K562 (cell line): Measurements from ENCODE around the gene NTM. TPM values are rescaled to one million over a fixed set of nuclear protein-coding genes. Genes with fewer than 3 reads are reported as not detected.

Source experiments
- ATAC-seq: fragments of 200-7000 bp; cut with Tn5 transposase; 3 replicates; pipeline ENCODE4 v1.9.1; 2020; ENCODE audit warnings: moderate library complexity
- BruUV-seq: library from RNA; stranded (reverse); fragments of 400-500 nt; replicated peaks from 2 replicates; lab custom pipeline; 2021; lab: Mats Ljungman, UMichigan
- CTCF ChIA-PET: fragments of 300-600 bp; formaldehyde crosslinking; extraction: SDS; loops from one replicate; lab custom pipeline; 2021; ENCODE audit warnings: low intra/inter-chr PET ratio; lab: Yijun Ruan, JAX
- POLR2A ChIA-PET: fragments of 300-600, 350-650 bp; sonication (Branson Sonifier 250); formaldehyde crosslinking; extraction: SDS; loops from one replicate; lab custom pipeline; 2021; ENCODE audit warnings: antibody characterized with exemption, inconsistent platforms; lab: Yijun Ruan, JAX
- DNase-seq, 4 experiments: peaks; one replicate each; pipeline versions ENCODE4 v3.0.0 to v3.0.0-alpha.2; 2011 to 2018; ENCODE audit warnings: low spot score in 3 of 4, mixed read lengths in 3 of 4; ENCODE audit errors: extremely low read depth in 1 of 4
- FAIRE-seq: peaks from 2 replicates; lab custom pipeline; 2011; peaks lifted over from hg19 to GRCh38; lab: Jason Lieb, UNC
- H2AFZ ChIP-seq: 2 replicates; pipeline ENCODE4 v1.6.0; 2011; ENCODE audit warnings: low read depth, low read length, control low read depth, inconsistent platforms
- H3K27ac ChIP-seq: fragments of 200-600 bp; 3 replicates; pipeline ENCODE4 v1.8.0; 2011; ENCODE audit warnings: low read depth, mild to moderate bottlenecking, control low read depth, inconsistent platforms, low read length, moderate library complexity, mixed read lengths; ENCODE audit errors: extremely low read depth
- H3K27me3 ChIP-seq, 2 experiments: fragments of 300-600 bp in 1 of 2; 2 replicates in 1 of 2; 3 replicates in 1 of 2; pipeline versions ENCODE4 v1.6.0 to v1.8.0; 2011; ENCODE audit warnings: inconsistent platforms in 2 of 2, low read length in 2 of 2, mild to moderate bottlenecking in 1 of 2, mixed read lengths in 1 of 2, moderate library complexity in 1 of 2; ENCODE audit not compliant: control insufficient read depth in 2 of 2, insufficient read depth in 2 of 2
- H3K36me3 ChIP-seq: fragments of 300-600 bp; 3 replicates; pipeline ENCODE4 v1.8.0; 2011; ENCODE audit warnings: mild to moderate bottlenecking, low read length, inconsistent platforms; ENCODE audit not compliant: control insufficient read depth, insufficient read depth
- H3K4me1 ChIP-seq, 2 experiments: fragments of 200-600 bp in 1 of 2; replicated peaks in 1 of 2; 2 replicates in 1 of 2; 3 replicates in 1 of 2; pipeline versions ENCODE4 v1.5.1 to v1.8.0; 2011; ENCODE audit warnings: inconsistent platforms in 2 of 2, low read length in 2 of 2, mild to moderate bottlenecking in 1 of 2, mixed read lengths in 1 of 2, moderate library complexity in 1 of 2; ENCODE audit not compliant: control insufficient read depth in 2 of 2, insufficient read depth in 2 of 2
- H3K4me2 ChIP-seq: 2 replicates; pipeline ENCODE4 v1.6.1; 2011; ENCODE audit warnings: low read length, control low read depth, inconsistent platforms, mixed read lengths; ENCODE audit not compliant: insufficient read depth
- H3K4me3 ChIP-seq: fragments of 200-600 bp; sonication (generic), shearing (Covaris generic); 2 replicates; pipeline ENCODE4 v1.5.1; 2016; ENCODE audit warnings: control low read depth, inconsistent platforms
- H3K79me2 ChIP-seq: fragments of 200-600 bp; 3 replicates; pipeline ENCODE4 v1.8.0; 2011; ENCODE audit warnings: low read length, inconsistent platforms; ENCODE audit not compliant: control insufficient read depth, insufficient read depth
- H3K9ac ChIP-seq, 2 experiments: 2 replicates each; pipeline versions ENCODE4 v1.6.0 to v1.6.1; 2011; ENCODE audit warnings: low read depth in 2 of 2, low read length in 2 of 2, control low read depth in 1 of 2, inconsistent platforms in 1 of 2, mild to moderate bottlenecking in 1 of 2, mixed read lengths in 1 of 2; ENCODE audit not compliant: insufficient read depth in 1 of 2
- H3K9me1 ChIP-seq: one replicate; pipeline ENCODE4 v1.6.0; 2011; ENCODE audit warnings: inconsistent platforms, mild to moderate bottlenecking, low read length, moderate library complexity; ENCODE audit not compliant: control insufficient read depth, insufficient read depth
- H3K9me3 ChIP-seq: replicated peaks from 2 replicates; pipeline ENCODE4 v1.5.1; 2011; ENCODE audit warnings: low read depth, low read length, inconsistent platforms; ENCODE audit not compliant: control insufficient read depth, insufficient read depth
- H4K20me1 ChIP-seq: replicated peaks from 2 replicates; pipeline ENCODE4 v1.6.1; 2011; ENCODE audit warnings: low read length, inconsistent platforms, mixed read lengths; ENCODE audit not compliant: control insufficient read depth, insufficient read depth
- PHF8 ChIP-seq: fragments of 200-600 bp; sonication (generic); IDR thresholded peaks from 2 replicates; pipeline ENCODE4 v1.6.1; 2012; ENCODE audit warnings: mixed run types, mild to moderate bottlenecking, inconsistent platforms, low read length, moderate library complexity, borderline replicate concordance
- ZFX ChIP-seq: sonication (generic); formaldehyde crosslinking; IDR thresholded peaks from 2 replicates; pipeline ENCODE4 v1.8.0; 2022; ENCODE audit warnings: mild to moderate bottlenecking, missing genetic modification reagents, moderate library complexity
- WGBS: fragments of 100-300 bp; shearing (Covaris generic); methylation state at CpG from one replicate; pipeline ENCODE4 v1.1.6; 2016; ENCODE audit warnings: low coverage, mixed read lengths; ENCODE audit not compliant: insufficient coverage; ENCODE audit errors: missing lambda C conversion rate; 5-methylcytosine and 5-hydroxymethylcytosine counted together
- in situ Hi-C: fragments of 300-500 bp; cut with MboI; formaldehyde crosslinking; loops from 4 replicates; pipeline ENCODE4 v1.15.0; 2018; ENCODE audit warnings: inconsistent platforms, mixed read lengths
- intact Hi-C: fragments of 100-400 bp; cut with micrococcal nuclease; formaldehyde crosslinking; loops from 2 replicates; pipeline ENCODE4 v1.14.2; 2022
- polyA plus RNA-seq, 8 experiments: library from polyadenylated mRNA; depleted of rRNA in 4 of 8; stranded (reverse) in 5 of 8; unstranded in 3 of 8; fragments of >200 nt; fragmentation: Nextera tagmentation in 2 of 8; fragmentation: Illumina TruSeq in 1 of 8; extraction: Ambion mirVana in 2 of 8; extraction: Trizol in 1 of 8; gene quantifications; 2 replicates each; pipeline versions ENCODE4 v1.2.1 to v1.2.3, GENCODE V29; 2011 to 2014; ENCODE audit warnings: inconsistent platforms in 1 of 8, missing spikeins in 1 of 8
- total RNA-seq, 7 experiments: library from RNA; depleted of rRNA in 6 of 7; stranded (reverse); fragments of >200 nt in 6 of 7; fragmentation: Illumina TruSeq in 2 of 7; extraction: Trizol in 2 of 7; gene quantifications; 2 replicates each; pipeline versions ENCODE4 v1.2.1 to v1.2.3, GENCODE V29; 2011 to 2021; ENCODE audit warnings: low replicate concordance in 1 of 7
- TF ChIP-seq, protein P1 (sequence below), 2 experiments: fragments of 450-650 bp; IDR thresholded peaks; 2 replicates each; pipeline ENCODE4 v1.6.1; 2016; ENCODE audit warnings: mild to moderate bottlenecking in 2 of 2, borderline replicate concordance in 1 of 2, low read depth in 1 of 2, moderate library complexity in 1 of 2
- TF ChIP-seq, protein P2 (sequence below): fragments of 450-650 bp; conservative IDR thresholded peaks from 2 replicates; pipeline ENCODE4 v1.6.1; 2016; ENCODE audit warnings: missing genetic modification characterization, low read depth, mild to moderate bottlenecking, control low read depth, missing compliant biosample characterization
- TF ChIP-seq, protein P3 (sequence below): sonication (generic); formaldehyde crosslinking; IDR thresholded peaks from 2 replicates; pipeline ENCODE4 v1.8.1; 2022; ENCODE audit warnings: missing genetic modification reagents
- TF ChIP-seq, protein P4 (sequence below), 2 experiments: fragments of 450-650 bp; IDR thresholded peaks; 2 replicates each; pipeline ENCODE4 v1.6.1; 2016

NTM gene
- total and polyA plus RNA-seq, 9 of the 15 experiments (the other 6 are each of a cell fraction or from before 2014, with no cell fraction given), result not detected

DNA sequence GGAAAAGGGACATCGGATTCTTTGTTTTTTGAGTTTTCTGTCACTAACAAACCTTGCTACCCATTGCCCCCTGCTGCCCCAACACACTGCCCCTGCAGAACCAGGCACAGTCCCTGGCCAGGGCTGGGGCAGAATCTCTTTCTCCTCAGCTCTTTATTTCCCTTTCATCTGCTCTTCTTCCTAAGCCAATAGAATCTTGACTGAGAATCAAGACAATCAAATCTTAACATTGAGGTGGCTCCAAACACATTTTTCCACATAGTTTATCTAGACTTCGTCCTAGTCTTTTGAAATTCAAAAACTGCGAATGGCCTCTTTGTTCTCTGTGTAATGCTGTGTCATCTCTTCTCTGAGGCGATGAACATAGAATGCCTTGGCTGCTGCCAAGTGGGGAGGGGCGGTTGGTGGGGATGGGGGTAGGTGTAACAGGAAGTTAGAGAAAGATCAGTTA lies 16.1 kb upstream of the NTM start:
- Histone ChIP-seq H3K9ac (no peak overlapping the region), H4K20me1 (no peaks in the 10 kb centered on the region), H3K9me3 (no peaks in the 10 kb centered on the region), H3K4me3 (no peak overlapping the region), H3K4me2 (no peak overlapping the region), H3K4me1 (no peaks in the 10 kb centered on the region), H3K27me3 (no peaks in the 10 kb centered on the region), H3K27ac (no peak overlapping the region), H3K36me3 (no peaks in the 10 kb centered on the region), H2AFZ (no peak overlapping the region), H3K9me1 (no peaks in the 10 kb centered on the region), H3K79me2 (no peaks in the 10 kb centered on the region)
- BruUV-seq, result no TSS peak
- DNase-seq, result no peak
- in situ Hi-C loops, result no loop called here
- ATAC-seq, result no peak
- FAIRE-seq, result no peak
- CTCF ChIA-PET, result no interaction called here
- POLR2A ChIA-PET, result no interaction called here
- intact Hi-C loops, result no loop called here
- 4% methylated on average over 5 of the region's 5 CpGs for WGBS
- TF ChIP-seq, protein P1, sequence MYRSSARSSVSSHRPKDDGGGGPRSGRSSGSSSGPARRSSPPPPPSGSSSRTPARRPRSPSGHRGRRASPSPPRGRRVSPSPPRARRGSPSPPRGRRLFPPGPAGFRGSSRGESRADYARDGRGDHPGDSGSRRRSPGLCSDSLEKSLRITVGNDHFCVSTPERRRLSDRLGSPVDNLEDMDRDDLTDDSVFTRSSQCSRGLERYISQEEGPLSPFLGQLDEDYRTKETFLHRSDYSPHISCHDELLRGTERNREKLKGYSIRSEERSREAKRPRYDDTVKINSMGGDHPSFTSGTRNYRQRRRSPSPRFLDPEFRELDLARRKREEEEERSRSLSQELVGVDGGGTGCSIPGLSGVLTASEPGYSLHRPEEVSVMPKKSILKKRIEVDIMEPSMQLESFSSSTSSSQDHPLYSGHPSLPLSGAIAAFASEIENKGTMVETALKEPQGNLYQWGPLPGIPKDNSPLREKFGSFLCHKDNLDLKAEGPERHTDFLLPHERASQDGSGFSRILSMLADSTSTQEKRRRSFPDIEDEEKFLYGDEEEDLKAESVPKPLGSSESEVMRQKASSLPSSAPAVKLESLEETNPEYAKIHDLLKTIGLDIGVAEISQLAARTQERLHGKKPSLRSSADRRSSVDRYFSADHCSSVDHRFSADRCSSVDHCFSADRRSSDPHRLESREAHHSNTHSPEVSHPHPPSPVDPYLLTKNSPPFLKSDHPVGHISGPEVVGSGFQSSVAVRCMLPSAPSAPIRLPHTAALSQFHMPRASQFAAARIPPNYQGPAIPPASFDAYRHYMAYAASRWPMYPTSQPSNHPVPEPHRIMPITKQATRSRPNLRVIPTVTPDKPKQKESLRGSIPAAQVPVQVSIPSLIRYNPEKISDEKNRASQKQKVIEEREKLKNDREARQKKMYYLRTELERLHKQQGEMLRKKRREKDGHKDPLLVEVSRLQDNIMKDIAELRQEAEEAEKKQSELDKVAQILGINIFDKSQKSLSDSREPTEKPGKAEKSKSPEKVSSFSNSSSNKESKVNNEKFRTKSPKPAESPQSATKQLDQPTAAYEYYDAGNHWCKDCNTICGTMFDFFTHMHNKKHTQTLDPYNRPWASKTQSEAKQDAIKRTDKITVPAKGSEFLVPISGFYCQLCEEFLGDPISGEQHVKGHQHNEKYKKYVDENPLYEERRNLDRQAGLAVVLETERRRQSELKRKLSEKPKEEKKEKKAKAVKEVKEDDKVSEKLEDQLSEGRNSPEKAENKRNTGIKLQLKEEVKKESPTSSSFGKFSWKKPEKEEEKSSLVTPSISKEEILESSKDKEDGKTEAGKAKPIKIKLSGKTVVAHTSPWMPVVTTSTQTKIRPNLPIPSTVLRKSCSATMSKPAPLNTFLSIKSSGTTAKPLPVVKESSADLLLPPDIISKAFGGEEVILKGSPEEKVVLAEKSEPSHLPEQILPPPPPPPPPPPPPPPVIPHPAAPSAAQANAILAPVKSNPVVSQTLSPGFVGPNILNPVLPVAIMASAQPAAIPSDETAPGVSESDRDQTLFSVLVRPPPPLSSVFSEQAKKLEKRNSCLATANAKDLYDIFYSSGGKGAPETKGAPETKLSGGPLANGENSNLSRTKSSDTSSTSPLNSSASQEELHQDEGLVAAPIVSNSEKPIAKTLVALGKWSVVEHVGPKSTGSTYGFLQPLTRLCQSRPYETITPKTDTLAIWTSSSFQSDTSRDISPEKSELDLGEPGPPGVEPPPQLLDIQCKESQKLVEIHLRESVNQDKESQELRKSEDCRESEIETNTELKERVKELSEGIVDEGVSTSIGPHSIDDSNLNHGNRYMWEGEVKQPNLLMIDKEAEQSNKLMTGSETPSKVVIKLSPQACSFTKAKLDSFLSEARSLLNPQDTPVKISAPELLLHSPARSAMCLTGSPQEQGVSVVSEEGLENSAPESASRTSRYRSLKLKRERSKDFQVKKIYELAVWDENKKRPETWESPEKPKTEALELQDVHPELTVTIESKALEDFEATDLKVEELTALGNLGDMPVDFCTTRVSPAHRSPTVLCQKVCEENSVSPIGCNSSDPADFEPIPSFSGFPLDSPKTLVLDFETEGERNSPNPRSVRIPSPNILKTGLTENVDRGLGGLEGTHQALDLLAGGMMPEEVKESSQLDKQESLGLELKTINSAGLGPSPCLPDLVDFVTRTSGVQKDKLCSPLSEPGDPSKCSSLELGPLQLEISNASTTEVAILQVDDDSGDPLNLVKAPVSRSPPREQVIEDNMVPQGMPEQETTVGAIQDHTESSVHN (IDR thresholded peaks at IDR 0.05; ENCODE audit: borderline replicate concordance in 1 of 2, low read depth in 1 of 2), result no peak
- TF ChIP-seq, protein P2, sequence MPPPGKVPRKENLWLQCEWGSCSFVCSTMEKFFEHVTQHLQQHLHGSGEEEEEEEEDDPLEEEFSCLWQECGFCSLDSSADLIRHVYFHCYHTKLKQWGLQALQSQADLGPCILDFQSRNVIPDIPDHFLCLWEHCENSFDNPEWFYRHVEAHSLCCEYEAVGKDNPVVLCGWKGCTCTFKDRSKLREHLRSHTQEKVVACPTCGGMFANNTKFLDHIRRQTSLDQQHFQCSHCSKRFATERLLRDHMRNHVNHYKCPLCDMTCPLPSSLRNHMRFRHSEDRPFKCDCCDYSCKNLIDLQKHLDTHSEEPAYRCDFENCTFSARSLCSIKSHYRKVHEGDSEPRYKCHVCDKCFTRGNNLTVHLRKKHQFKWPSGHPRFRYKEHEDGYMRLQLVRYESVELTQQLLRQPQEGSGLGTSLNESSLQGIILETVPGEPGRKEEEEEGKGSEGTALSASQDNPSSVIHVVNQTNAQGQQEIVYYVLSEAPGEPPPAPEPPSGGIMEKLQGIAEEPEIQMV, result no peak
- no peak for TF ChIP-seq ZFX
- TF ChIP-seq PHF8, result no peak
- TF ChIP-seq, protein P3, sequence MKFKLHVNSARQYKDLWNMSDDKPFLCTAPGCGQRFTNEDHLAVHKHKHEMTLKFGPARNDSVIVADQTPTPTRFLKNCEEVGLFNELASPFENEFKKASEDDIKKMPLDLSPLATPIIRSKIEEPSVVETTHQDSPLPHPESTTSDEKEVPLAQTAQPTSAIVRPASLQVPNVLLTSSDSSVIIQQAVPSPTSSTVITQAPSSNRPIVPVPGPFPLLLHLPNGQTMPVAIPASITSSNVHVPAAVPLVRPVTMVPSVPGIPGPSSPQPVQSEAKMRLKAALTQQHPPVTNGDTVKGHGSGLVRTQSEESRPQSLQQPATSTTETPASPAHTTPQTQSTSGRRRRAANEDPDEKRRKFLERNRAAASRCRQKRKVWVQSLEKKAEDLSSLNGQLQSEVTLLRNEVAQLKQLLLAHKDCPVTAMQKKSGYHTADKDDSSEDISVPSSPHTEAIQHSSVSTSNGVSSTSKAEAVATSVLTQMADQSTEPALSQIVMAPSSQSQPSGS (CRISPR knock-in tag), result no peak
- TF ChIP-seq, protein P4, sequence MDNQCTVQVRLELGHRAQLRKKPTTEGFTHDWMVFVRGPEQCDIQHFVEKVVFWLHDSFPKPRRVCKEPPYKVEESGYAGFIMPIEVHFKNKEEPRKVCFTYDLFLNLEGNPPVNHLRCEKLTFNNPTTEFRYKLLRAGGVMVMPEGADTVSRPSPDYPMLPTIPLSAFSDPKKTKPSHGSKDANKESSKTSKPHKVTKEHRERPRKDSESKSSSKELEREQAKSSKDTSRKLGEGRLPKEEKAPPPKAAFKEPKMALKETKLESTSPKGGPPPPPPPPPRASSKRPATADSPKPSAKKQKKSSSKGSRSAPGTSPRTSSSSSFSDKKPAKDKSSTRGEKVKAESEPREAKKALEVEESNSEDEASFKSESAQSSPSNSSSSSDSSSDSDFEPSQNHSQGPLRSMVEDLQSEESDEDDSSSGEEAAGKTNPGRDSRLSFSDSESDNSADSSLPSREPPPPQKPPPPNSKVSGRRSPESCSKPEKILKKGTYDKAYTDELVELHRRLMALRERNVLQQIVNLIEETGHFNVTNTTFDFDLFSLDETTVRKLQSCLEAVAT (IDR thresholded peaks at IDR 0.05), result no peak
